Progenitor cell of endocrine pancreas (in vitro differentiated cells): Measurements from ENCODE around the gene ARHGAP1. TPM values are rescaled to one million over a fixed set of nuclear protein-coding genes. Genes with fewer than 3 reads are reported as not detected.

ENCODE experiments used
- DNase-seq: peaks from one replicate; pipeline ENCODE4 v3.0.0; 2021; ENCODE audit warnings: low spot score; ENCODE audit not compliant: unreplicated experiment
- H3K27ac Mint-ChIP-seq: 2 replicates; pipeline ENCODE4 v1.8.0; 2021; ENCODE audit warnings: mild to moderate bottlenecking, moderate library complexity, mixed read lengths
- H3K27me3 Mint-ChIP-seq: 2 replicates; pipeline ENCODE4 v1.8.0; 2021; ENCODE audit warnings: mixed read lengths
- H3K36me3 Mint-ChIP-seq: 2 replicates; pipeline ENCODE4 v1.8.0; 2022; ENCODE audit warnings: mixed read lengths; ENCODE audit not compliant: insufficient read depth
- H3K4me1 Mint-ChIP-seq: 2 replicates; pipeline ENCODE4 v1.8.0; 2021; ENCODE audit warnings: low read depth, mixed read lengths
- H3K4me3 Mint-ChIP-seq: 2 replicates; pipeline ENCODE4 v1.8.0; 2021; ENCODE audit warnings: low read depth, mild to moderate bottlenecking, moderate library complexity, mixed read lengths
- H3K9me3 Mint-ChIP-seq: 2 replicates; pipeline ENCODE4 v1.8.0; 2021; ENCODE audit warnings: low read depth, mixed read lengths
- CTCF ChIP-seq: fragments of 200-600 bp; sonication (generic); IDR thresholded peaks from one replicate; pipeline ENCODE4 v1.5.0; 2021; ENCODE audit warnings: antibody characterized with exemption, mild to moderate bottlenecking; ENCODE audit not compliant: unreplicated experiment
- total RNA-seq: library from RNA; stranded (reverse); gene quantifications from 2 replicates; pipeline ENCODE4 v1.2.1, GENCODE V29; 2021

ARHGAP1 gene
- total RNA-seq, 1 donor from 2014 or later, result 39.8 TPM

- no peak for TF ChIP-seq CTCF
- no peak overlapping the region for H3K27ac Mint-ChIP-seq
- H3K27me3 Mint-ChIP-seq, result no peaks in the 10 kb centered on the region
- no peaks in the 10 kb centered on the region for H3K9me3 Mint-ChIP-seq
- H3K4me1 Mint-ChIP-seq, result peaks cover 4% of the 10 kb centered on the region
- no peak for DNase-seq
- H3K36me3 Mint-ChIP-seq, result peaks cover 7% of the 10 kb centered on the region
- H3K4me3 Mint-ChIP-seq, result no peak overlapping the region
Observed at GRCh38 chr11:46677169-46677568, 23.2 kb downstream of the ARHGAP1 start.

GRCh38 chr11:46676436-46677158 is 23.8 kb downstream of the ARHGAP1 start:
- Mint-ChIP-seq H3K4me3 (no peak overlapping the region), H3K4me1 (peaks cover 4% of the 10 kb centered on the region), H3K36me3 (peaks cover 10% of the 10 kb centered on the region), H3K9me3 (no peaks in the 10 kb centered on the region), H3K27ac (no peak overlapping the region), H3K27me3 (no peaks in the 10 kb centered on the region)
- DNase-seq, result no peak
- no peak for TF ChIP-seq CTCF

GRCh38 chr11:46675949-46676348 is 24.5 kb downstream of the ARHGAP1 start:
- Mint-ChIP-seq H3K4me3 (no peak overlapping the region), H3K36me3 (peaks cover 12% of the 10 kb centered on the region), H3K9me3 (no peaks in the 10 kb centered on the region), H3K27ac (no peak overlapping the region), H3K4me1 (peaks cover 4% of the 10 kb centered on the region), H3K27me3 (no peaks in the 10 kb centered on the region)
- DNase-seq, result no peak
- TF ChIP-seq CTCF, result no peak

- Mint-ChIP-seq H3K4me1 (peaks cover 4% of the 10 kb centered on the region), H3K4me3 (no peak overlapping the region), H3K27ac (peak overlapping the region; percentile 62), H3K27me3 (no peaks in the 10 kb centered on the region), H3K9me3 (no peaks in the 10 kb centered on the region), H3K36me3 (peaks cover 9% of the 10 kb centered on the region)
- no peak for TF ChIP-seq CTCF
- DNase-seq, result no peak
Observed at GRCh38 chr11:46675288-46675851, 25.0 kb downstream of the ARHGAP1 start.

GRCh38 chr11:46674463-46675287 is 25.7 kb downstream of the ARHGAP1 start:
- Mint-ChIP-seq H3K4me3 (no peak overlapping the region), H3K36me3 (peaks cover 11% of the 10 kb centered on the region), H3K27ac (peak overlapping the region; percentile 80), H3K9me3 (no peaks in the 10 kb centered on the region), H3K27me3 (no peaks in the 10 kb centered on the region), H3K4me1 (peaks cover 4% of the 10 kb centered on the region)
- no peak for DNase-seq
- TF ChIP-seq CTCF, result no peak
